NCI-H146 treated with DMSO at 0.1 percent for 48 hours (cell line): ENCODE results near the gene OR1M1.

Experiments
- DNase-seq: peaks from one replicate; lab custom pipeline; 2025; ENCODE audit not compliant: unreplicated experiment; lab: John Stamatoyannopoulos, UW

Gene OR1M1

GRCh38 chr19:9075064-9075949 is 11.6 kb upstream of the OR1M1 start:
- no peak for DNase-seq

- no peak for DNase-seq
These were observed 10.0 kb upstream of the OR1M1 start for GRCh38 chr19:9076901-9077300.

GRCh38 chr19:9078651-9079050 is 8.2 kb upstream of the OR1M1 start:
- DNase-seq: no peak

GRCh38 chr19:9107375-9107774 is 20.5 kb downstream of the OR1M1 start, which contains the start of gene OR7G2:
OR7G2 (minus strand) TSS chr19:9107475; CDS start chr19:9103243, 4,232 bp downstream.
- no peak for DNase-seq

- no peak for DNase-seq
These were observed 23.1 kb downstream of the OR1M1 start for GRCh38 chr19:9109959-9110358.

GRCh38 chr19:9115307-9115813 is 28.5 kb downstream of the OR1M1 start, which contains the start of gene OR7G1:
OR7G1 (minus strand) TSS chr19:9115763; CDS start chr19:9115763, 0 bp downstream.
- no peak for DNase-seq

GRCh38 chr19:9116547-9116946 is 29.7 kb downstream of the OR1M1 start:
- no peak for DNase-seq

GRCh38 chr19:9126900-9127405 is 40.1 kb downstream of the OR1M1 start, which contains the start of gene OR7G3:
OR7G3 (minus strand) TSS chr19:9126950; CDS start chr19:9126950, 0 bp downstream.
- DNase-seq: no peak

GRCh38 chr19:9128171-9128570 is 41.3 kb downstream of the OR1M1 start:
- no peak for DNase-seq

- DNase-seq: no peak
These were observed 44.1 kb downstream of the OR1M1 start for GRCh38 chr19:9130965-9131364.

GRCh38 chr19:9132422-9132821 is 45.6 kb downstream of the OR1M1 start:
- DNase-seq: no peak

- DNase-seq: no peak
These were observed 52.8 kb downstream of the OR1M1 start for GRCh38 chr19:9139609-9140158.

- peak; percentile 68 for DNase-seq
These were observed 53.5 kb downstream of the OR1M1 start, which contains the start of gene ZNF317 for GRCh38 chr19:9140159-9140874. ZNF317 (plus strand) TSS chr19:9140397; CDS start chr19:9156017, 15,620 bp downstream.

- DNase-seq: no peak
These were observed 58.1 kb downstream of the OR1M1 start for GRCh38 chr19:9144920-9145319.
